Activated naive CD4-positive, alpha-beta T cell (primary cell): Measurements from ENCODE around the gene NKPD1.

Source experiments
- DNase-seq, 4 experiments: peaks; one replicate each; lab custom pipeline; 2025; lab: John Stamatoyannopoulos, UW

Gene NKPD1

DNA sequence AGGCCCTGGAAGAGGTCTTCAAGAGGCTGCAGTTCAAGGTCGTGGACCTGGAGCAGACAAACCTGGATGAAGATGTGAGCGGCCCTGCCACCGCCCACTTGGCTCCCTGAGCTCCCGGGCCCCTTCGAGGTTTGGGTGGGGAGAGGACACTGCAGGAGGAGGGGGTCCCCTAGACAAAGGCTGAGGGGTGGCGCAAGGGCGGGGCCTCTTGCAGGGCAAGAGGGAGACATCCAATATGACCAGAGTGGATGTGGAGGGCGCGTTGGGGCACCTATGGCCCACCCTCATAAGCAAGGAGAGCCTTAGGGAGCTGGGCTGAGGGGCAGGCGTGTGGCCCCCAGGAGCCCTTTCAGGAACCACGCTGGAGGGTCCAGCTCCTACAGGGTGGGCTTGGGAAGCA lies 20.2 kb downstream of the NKPD1 start:
- DNase-seq: no peak

DNA sequence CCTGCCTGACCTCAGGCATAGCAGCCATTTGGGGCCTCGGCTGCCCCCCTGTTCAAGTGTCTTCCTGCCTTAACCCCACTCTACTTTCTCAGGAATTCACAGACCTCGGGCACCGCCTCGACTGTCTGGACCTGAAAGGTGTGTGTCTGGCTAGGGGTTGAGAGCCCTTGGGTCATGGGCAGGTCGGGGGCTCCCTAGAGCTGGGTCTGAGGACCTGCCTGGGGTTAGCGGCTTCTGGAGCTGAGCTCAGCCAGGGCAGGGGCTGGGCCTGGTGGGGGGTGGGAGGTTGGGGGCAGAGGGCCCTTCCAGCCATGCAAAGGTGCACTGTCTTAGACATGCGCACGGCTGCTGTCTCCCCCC lies 20.7 kb downstream of the NKPD1 start:
- no peak for DNase-seq

GRCh38 chr19:45139286-45140143 lies 21.3 kb downstream of the NKPD1 start:
- DNase-seq: no peak

- no peak for DNase-seq
These were observed 22.5 kb downstream of the NKPD1 start for GRCh38 chr19:45138303-45138751.

GRCh38 chr19:45137179-45137761 lies 23.5 kb downstream of the NKPD1 start:
- DNase-seq: no peak

- no peak for DNase-seq
These were observed 24.1 kb downstream of the NKPD1 start for GRCh38 chr19:45136507-45137178.

GRCh38 chr19:45135176-45135885 lies 25.5 kb downstream of the NKPD1 start:
- DNase-seq: no peak

DNA sequence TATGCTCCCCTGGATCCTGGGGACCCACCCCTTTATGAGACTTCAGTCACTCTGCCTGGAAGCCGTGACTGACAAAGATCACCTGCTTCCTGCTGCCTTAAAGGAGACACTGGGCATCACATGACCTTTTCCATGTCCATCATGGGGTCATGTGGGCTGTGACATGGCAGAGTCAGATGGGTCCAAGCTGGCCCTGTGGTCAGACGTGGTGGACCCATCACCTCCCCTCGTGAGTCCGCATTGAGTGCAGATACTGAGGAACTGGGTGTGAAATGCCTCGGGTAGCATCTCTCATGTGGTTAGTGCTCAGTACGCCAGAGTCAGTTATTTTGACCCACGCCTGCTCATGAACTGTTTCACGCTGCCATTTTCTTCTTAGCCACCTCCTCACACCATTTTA lies 27.1 kb downstream of the NKPD1 start:
- DNase-seq: no peak

DNA sequence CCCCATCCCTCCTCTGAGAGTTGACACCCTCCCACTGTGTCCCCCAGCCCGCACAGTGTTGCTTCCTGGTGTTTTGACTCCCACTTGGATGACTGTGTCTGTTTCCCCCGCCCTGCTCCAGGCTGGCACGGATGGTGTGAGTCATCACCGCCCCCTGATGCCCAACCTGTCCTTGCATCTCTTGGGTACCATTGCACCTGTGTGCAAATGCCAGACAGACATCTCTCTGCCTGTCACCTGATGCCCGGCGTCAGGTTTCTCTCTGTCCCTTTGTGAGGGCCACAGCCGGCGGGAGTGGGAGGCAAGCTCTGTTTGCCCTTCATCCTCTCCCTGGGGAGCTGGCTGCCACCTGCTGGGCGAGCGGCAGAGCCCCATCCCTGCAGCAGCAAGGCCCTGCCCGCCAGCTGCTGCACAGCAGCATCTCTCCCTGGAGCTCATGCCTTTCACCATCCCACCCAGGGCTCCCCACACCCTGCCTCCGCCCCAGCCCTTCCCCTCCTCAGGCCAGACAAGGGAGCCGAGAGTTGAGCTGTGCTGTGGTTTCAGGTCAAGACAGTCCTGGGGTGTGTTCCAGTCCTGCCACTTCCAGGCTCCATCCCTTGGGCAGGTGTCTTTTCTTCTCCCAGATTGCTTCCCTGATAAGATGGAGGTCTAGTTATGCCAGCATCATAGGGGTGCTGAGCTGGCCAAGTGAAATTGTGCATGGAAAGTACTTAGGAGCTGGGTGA lies 29.7 kb downstream of the NKPD1 start:
- DNase-seq: no peak

DNA sequence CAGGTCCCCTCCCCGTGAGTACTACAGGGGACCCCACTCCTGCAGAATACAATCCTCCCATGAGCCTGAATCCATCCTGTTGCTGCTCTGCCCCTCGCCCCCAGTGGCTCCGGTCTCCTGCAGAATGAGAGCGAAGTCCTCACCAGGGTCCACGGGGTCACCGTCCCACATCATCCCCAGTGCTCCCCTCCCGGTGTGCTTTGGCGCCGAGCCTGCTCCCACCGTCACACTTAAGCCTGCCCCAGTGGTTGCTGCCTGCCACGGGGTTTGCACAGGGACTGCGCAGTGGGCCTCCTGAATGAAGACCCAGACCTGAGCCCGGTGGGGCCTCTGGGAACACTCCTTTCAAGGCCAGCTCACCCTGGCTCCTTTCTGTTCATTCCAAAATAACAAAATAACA lies 30.5 kb downstream of the NKPD1 start:
- no peak for DNase-seq

DNA sequence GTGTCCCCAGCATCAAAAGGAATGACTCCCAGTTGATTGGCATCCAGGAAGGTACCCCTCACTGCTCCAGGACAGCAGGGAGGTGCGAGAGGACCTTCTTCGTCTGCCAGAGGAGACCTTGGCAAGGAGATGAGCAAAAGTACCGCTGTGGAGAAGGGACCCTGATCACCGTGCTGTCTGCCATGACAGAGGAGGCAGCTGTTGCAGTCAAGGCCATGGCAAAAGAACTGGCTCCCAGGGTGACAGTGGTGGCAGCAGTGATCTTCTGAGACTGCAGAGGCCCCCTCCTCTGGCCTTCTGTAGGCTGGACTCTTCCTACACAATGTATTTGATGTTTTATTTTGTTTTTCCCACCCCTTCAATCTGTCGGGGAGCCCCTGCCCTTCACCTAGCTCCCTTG lies 32.0 kb downstream of the NKPD1 start:
- no peak for DNase-seq

GRCh38 chr19:45128146-45128545 lies 32.6 kb downstream of the NKPD1 start:
- DNase-seq: no peak

DNA sequence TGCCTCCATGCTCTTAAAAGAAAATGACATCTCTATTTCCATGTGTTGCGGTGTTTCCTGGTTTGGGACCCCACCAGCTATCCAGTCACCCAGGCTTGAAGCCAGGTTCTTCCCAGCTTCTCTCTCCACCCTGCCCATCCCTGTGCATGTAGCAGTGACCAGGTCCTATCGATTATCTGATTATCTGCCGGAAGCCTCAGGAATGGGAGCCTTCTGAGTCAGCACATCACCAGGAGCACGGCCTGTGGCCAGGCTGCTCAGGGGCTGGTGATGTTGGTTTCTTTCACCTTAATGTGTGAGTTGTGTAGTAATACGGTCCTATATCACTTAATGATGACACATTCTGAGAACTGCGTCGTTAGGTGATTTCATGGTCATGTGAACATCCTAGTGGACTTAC lies 34.1 kb downstream of the NKPD1 start:
- no peak for DNase-seq

GRCh38 chr19:45125975-45126493 lies 34.7 kb downstream of the NKPD1 start:
- DNase-seq: peak; percentile 16 to 63 (median 37)

DNA sequence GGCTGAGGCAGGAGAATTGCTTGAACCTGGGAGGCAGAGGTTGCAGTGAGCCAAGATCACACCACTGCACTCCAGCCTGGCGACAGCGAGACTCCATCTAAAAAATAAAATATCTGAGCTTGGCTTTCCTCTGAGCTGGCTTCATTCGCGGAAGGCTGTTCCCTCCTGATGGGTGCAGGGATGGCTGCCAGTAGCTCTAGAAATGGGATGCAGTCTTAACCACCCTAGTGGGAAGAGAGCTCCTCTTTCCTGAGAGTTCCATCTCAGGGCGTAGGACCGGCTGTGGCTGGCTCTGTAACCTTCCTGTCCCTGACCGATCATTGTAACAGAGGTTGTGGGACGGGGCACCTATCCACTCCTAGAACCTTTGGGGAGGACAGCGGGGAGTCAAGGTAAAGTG lies 35.4 kb downstream of the NKPD1 start:
- no peak for DNase-seq

- DNase-seq: no peak
These were observed 36.8 kb downstream of the NKPD1 start for GRCh38 chr19:45124021-45124420.

DNA sequence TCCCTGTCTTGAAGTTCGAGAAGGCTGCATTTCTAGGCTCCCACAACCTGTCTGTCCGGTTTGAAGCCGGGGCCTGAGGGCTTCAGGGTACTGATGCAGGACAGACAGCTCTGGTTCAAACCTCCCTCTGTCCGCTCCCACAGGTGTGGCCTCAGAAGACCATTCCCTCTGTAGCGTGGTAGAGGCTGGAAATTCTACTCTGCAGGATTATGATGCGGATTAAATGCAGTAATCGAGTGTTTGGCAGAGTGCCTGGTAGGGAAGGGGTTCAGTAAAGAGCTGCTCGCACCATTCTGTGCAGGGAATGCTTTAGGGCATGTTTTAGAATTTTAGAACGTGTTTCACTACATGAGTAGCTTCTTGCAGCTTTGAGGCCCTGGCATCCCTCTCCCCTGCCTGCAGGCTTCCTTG lies 37.3 kb downstream of the NKPD1 start:
- DNase-seq: no peak

- DNase-seq: no peak
These were observed 38.0 kb downstream of the NKPD1 start for GRCh38 chr19:45122832-45123231.

DNA sequence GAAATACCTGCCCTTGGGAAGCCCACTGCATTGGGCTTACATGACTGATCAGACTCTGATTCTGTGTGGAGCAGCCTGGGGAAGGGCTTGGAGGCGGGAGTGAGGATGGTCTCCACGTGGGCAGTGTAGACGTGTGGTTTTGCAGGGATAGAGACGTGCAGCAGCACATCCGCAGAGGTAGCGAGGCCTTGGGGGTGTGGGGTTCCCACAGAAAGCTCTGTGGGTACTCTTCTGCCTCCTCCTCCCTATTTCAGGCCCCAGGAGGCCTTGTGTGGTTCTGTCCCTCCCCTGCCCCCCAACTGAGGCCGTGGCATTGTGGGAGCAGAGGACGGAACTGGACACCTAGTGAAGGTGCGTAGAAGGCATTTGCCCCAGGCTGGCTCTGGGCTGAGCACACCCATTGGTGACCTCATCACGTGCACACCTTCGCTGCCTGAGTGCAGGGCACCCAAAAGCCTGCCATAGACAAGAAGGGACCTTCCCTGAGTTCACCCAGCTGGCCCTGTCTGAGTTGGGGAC lies 38.9 kb downstream of the NKPD1 start:
- no peak for DNase-seq

GRCh38 chr19:45119582-45119981 lies 41.2 kb downstream of the NKPD1 start:
- no peak for DNase-seq
